ENCODE results near the gene VPS72. TPM values are rescaled to one million over a fixed set of nuclear protein-coding genes. Genes with fewer than 3 reads are reported as not detected.
"Not testable (repeated sequence)": the region's sequence is repeated elsewhere in the genome, so short reads cannot be mapped to it uniquely, and the experiment has no call there.

Gene VPS72, protein sequence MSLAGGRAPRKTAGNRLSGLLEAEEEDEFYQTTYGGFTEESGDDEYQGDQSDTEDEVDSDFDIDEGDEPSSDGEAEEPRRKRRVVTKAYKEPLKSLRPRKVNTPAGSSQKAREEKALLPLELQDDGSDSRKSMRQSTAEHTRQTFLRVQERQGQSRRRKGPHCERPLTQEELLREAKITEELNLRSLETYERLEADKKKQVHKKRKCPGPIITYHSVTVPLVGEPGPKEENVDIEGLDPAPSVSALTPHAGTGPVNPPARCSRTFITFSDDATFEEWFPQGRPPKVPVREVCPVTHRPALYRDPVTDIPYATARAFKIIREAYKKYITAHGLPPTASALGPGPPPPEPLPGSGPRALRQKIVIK
- 28.2 TPM for total RNA-seq

DNA sequence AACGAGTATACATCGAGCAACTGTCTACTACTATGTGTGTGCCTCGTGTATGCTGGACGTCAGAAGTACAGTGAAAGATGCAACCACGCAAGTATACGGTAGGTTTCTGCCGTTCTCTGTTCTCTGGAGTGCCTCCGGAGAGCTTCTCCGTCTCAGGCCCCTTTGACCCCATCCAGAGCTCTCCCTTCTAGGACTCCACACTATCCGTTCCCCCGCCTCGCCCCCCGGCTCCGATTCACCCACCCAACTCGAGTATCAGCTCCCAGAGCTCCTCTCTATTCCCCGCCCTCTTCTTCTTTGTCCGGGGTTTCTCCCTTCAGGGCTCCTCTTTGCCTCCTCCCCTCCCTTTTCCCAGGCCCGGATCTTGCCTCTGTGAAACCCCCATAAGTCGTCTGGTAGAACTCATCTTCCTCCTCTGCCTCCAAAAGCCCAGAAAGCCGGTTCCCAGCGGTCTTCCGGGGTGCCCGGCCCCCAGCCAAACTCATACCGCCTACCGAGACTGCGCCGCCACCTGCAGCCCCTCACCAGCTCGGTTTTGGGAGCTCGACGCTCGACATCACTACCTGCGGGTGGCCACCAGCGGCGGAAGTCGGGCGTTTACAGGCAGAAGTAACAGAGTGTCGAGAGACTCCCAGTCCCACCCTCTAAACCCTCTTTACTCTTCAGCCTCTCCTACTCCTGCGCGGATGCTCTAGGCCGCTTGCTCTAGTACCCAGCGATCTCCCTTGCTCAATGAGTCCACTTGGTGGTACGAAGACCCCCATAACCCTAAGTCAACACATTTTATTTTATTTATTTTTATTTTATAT, at the start of gene VPS72:
Gene VPS72 (minus strand): TSS at position 561 of the 809 bp plus-strand sequence. CDS start 76 bp downstream, at position 485.
- peak; percentile 91 for ATAC-seq

DNA sequence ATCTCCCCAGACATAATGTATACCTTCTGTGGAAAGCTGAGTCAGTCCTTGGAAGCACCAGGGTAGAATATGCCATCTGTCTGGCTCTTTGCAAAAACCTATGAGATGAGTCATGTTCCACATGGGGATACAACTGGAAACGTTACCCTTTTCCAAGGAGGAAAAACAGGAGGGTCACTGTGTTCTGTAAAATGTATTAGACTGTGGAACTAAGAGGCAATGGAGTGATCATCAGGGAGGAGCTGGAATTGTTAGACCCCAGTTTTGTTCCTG, 48.4 kb upstream of the VPS72 start:
- no peak for ATAC-seq

DNA sequence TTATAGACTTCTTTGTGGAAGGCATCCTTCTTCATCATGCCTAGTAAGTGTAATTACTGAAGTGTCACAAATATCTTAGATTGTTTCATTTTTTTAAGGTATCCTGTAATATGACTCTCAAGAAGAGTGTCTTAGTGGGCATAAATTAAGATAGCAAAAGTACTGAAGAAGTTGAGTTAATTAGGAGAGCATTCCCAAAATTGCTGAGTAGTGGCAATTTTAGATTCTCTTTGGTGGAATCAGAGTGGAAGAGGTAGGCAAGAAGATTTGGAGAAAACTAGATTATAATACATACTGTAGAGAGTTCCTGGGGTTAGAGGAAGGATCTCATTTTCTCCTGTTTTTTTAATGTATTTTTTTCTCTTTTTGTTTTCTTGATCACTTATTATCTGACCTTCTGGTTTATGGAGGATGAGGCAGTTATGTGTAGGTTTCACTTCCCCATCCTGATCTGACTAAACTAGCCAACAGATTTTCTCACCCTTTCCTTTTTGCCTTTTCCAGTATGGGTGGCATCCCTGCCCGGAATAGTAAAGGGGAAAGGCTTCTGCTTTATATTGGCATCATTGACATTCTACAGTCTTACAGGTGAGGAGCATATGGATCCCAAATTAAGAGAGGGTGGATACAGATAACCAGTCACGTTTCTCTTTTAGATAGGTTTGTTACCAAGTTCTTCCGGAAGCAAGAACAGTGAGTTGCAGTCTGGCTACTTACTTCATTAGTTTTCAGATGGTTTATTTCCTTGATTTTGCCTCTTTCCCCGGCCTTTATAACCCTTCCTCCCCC, 47.9 kb upstream of the VPS72 start:
- no peak for ATAC-seq

DNA sequence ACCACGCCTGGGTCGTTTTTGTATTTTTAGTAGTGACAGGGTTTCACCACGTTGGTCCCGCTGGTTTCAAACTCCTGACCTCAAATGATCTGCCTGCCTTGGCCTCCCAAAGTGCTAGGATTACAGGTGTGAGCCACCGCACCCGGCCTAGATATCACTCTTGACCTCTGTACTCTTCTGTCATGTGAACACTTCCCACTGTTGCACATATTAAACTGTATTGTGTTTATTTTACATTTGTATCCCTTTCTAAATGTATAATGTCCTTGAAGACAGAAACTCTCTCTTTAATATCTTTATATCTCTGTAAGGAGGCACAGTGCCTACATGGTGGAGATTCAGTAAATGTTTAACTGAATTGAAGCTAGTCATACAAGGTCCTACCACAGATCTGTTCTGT, 45.2 kb upstream of the VPS72 start:
- no peak for ATAC-seq

DNA sequence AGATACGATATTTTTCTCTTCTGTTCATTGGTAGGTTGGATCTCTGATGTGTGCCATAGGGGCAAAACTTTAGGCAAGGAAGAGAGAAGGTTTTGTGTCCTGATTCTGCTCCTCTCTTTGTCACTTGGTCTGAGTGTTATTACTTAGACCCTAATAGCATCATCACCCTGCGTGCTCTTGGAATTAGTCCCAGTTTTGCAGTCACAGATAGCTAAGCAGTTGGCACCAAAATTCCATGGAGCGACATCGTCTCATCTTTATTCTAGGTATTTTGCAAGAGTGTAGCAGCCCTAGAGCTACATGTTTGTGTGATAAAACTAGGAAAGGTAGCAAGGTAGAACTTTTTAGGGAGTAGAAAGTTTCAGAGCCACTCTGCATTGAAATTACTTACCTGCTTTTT, 32.1 kb upstream of the VPS72 start:
- no peak for ATAC-seq

DNA sequence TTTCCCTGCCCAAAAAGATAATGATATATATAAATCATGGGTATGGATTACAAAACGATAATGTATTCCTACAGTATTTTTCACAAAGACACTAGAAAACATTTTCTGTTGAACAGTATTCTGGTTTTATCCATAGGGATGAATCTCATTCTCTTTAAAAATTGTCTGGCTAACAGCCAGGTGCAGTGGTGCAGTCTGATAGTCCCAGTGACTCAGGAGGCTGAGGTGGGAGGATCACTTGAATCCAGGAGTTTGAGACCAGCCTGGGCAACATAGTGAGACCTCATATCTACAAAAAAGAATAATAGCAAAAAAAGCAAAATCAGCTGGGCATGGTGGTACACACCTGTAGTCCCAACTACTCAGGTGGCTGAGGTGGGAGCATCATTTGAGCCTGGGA, 31.6 kb upstream of the VPS72 start:
- ATAC-seq: no peak

DNA sequence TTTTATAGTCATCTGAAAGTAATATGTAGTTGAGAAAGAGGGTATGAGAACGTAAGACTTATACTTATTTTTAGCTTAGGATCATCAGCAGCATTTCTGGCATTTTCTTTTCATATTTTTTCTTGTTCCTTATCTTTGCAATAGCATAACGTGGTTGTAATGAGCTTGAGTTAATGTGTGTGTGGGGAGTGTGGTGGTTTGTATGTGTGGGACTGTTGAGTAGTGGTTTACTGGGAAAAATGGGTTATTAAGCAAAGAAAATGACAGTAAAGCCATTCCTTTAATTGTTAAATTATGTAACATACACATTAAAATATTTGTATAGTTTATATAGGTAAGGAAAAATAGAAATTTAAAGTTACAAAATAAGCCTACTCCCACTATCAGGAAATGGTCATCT, 23.6 kb upstream of the VPS72 start:
- ATAC-seq: no peak

DNA sequence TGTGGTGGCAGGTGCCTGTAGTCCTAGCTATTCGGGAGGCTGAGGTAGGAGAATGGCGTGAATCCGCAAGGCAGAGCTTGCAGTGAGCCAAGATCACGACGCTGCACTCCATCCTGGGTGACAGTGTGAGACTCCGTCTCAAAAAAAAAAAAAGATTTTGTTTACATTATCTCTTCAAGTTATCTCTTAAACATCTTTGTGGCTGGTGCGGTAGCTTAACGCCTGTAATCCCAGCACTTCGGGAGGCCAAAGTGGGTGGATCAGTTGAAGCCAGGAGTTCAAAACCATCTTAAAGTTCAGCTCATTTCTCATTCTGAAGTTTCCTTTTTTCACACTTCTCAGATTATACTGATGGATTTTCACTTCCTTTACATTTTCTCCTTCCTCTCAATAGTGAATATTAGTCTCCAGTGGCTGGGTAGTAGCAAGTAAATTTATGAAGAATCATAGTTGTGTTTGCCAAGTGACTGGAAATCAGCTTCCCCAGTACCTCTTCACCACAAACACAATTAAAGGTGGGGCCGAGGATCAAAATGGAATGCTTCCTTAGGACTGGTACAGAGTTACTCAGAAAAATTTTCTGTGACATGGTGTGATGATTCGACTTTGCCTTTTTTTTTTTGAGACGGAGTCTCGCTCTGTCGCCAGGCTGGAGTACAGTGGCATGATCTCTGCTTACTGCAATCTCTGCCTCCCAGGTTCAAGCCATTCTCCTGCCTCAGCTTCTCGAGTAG, 22.1 kb upstream of the VPS72 start:
- peak; percentile 76 for ATAC-seq

DNA sequence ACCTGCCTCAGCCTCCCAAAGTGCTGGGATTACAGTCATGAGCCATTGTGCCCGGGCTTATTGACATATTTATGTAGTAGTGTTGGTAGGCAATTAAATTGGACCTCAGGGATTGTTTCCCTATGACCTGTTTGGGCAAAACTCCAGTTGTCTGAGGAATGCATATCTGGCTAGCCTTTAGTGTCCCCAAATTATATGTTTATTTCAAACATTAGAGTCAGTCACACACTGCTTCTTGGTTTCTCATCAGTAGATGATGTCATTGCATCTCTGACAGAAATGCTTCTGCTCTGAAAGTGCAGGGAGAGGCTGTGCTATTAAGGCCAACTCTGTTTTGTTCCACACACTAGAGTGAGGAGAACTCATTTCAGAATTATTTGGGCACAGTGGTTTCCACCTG, 20.8 kb upstream of the VPS72 start:
- no peak for ATAC-seq

DNA sequence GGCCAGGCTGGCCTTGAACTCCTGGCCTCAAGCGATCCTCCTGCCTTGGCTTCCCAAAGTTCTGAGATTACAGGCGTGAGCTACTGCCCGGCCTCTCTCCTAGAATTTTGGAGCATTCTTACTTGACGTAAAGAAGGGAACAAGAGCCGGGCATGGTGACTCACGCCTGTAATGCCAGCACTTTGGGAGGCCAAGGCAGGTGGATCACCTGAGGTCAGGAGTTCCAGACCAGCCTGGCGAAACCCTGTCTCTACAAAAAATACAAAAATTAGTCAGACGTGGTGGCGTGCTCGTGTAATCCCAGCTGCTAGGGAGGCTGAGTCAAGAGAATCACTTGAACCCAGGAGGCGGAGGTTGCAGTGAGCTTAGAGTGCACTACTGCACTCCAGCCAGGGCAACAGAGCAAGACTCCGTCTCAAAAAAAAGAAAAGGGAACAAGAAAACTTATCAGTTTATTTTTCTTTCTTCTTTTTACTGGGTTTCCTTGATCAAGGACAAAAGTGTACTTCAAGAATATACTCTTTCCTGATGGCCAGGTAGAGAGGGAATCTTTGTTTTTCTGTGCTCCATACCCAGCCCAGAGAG, 15.5 kb upstream of the VPS72 start:
- not testable (repeated sequence) for ATAC-seq

DNA sequence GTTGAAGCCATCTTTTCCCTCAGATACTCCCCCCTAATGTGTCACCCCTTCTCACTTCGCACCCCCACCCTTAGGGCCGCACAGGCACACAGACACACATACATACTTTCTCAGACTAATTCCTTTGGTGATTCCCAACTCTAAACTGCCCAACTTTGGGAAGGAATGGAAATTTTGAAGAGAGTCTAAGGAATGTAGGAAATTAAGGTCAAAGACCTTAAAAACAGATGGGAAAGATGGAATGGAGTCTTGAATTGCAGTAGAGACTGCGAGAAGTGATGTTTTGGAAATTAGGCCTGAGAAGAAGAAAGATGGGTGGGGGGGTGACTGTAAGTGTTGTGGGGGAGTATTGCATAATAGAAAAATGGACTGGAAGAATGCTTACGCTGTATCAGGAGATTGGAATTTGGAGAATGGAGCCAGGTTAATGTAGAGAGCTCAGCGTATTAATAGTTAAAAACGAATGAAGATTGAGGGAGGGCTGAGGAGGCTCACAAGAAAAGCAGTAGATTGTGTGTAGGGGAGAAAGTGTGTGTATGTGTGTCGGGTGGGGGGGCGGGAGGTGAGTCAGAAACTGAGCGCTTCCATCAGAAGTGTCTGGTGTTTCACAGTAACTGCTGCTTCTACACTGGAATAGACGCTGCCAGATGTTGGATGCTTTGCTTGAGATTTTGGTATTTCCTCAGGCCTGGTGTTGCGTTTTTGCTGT, 10.0 kb upstream of the VPS72 start:
- ATAC-seq: no peak

DNA sequence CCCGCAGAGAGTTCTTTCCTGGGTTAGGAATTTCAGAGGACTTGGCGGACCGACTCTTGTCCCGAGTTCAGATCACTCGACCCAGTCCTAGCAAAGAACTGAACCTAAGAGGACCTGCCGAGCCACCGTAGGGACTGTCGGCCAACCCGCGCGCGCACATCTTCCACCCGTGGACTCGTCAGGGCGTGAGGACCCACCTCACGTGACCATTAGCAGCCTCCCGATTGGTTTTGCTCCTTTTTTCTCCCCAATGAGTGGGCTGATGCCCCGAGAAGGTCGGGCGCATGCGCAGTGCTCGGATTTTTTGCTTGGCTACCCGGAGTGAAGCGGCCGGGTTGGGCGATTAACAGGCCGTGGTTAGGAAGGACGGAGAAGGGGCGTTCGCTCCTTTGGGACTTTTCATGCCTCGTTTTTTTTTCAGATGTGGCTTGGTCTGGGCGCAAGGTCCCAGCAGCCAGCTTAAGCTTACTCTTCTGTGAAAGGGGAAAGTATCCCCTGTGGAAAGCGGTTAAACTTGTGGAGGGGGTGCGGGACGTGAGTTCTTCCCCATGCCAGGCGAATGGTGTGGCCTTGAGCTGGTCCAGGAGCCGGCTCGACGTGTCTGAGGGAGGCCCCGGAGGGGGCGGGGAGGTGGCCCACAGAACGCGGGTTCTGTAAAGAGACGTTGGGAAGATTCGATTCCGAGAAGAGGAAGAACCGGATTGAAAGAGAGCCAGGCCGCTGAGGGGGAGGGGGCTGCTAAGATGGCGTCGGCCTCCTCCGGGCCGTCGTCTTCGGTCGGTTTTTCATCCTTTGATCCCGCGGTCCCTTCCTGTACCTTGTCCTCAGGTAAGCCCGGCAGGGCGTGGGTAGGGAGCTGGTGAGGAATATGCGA, 8.5 kb upstream of the VPS72 start, which contains the start of gene PIP5K1A:
Gene PIP5K1A (plus strand): TSS at position 299 of the 874 bp plus-strand sequence. CDS start 445 bp downstream, at position 744.
- ATAC-seq: peak; percentile 87

DNA sequence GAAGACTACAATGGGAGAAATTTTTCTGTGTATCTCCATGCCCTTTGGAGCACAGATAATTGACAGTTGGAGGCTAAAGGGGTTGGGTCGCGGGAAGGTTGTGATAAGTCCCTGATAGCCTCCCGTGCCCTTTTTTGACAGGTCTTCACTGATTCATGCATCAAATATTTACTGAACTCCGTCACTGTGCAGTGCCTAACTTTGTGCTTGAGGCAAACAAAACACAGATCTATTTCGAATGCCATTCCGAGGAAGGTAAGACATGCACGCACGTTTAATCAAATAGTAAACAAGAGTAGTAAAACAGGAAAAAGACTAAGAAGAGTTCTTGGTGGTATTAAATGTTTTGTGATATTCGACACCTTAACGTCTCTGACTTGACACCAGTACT, 7.9 kb upstream of the VPS72 start:
- ATAC-seq: peak; percentile 6

DNA sequence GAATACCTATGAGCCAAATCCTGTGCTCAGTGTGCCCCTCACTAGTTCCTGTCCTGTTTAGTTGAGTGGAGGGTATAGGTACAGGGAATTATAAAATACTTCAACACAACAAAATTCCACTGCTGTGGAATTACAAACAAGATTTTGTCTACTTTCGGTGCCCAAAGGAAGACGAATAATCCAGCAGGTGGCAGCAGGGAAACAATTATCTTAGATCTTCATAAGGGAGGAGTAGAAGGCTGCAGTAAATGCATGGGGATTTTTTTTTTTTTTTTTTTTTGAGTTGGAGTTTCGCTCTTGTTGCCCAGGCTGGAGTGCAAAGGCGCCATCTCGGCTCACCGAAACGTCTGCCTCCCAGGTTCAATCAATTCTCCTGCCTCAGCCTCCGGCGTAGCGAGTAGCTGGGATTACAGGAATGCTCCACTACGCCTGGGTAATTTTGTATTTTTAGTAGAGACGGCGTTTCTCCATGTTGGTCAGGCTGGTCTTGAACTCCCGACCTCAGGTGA, 6.3 kb upstream of the VPS72 start:
- ATAC-seq: no peak

DNA sequence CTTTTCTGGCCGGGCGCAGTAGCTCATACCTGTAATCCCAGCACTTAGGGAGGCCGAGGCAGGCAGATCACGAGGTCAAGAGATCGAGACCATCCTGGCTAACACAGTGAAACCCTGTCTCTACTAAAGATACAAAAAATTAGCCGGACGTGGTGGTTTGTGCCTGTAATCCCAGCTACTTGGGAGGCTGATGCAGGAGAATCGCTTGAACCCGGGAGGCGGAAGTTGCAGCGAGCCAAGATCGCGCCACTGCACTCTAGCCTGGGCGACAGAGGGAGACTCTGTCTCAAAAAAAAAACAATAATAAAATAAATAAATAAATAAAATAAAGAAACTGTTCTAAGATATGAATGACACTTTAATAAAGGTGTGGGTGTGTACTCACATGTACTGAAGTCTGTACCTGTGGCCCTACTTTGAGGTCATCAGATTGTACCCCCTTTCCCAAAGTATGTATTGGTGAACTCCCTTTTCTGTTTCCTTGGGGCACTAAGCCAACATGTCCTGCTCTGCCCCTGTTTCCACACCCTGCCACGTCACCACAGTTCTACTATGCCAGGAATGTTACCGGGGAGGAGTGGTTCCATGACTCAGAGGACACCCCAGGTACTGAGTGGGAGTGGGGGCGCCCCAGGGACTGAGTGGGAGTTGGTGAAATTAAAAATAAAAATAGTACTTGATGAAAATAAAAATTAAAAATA, 5.0 kb upstream of the VPS72 start:
- ATAC-seq: peak; percentile 85

DNA sequence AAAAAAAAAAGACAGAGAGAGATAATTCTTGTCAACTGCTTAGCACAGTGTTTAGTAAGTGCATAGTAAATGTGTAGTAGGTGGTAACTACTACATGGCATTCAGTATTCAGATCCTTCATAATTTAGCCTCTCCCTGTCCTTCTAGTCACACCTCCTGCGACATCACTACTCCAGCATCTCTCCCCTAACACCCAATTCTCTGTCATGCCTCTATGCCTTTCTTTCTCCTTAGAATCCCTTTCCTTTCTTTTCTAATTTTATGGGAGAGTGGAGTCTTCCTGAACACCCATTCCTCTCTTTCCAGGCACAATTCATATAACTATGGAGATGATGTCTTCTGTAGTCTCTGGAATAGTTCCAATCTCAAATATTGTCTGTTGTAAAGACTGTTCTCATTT, 3.9 kb upstream of the VPS72 start:
- no peak for ATAC-seq

DNA sequence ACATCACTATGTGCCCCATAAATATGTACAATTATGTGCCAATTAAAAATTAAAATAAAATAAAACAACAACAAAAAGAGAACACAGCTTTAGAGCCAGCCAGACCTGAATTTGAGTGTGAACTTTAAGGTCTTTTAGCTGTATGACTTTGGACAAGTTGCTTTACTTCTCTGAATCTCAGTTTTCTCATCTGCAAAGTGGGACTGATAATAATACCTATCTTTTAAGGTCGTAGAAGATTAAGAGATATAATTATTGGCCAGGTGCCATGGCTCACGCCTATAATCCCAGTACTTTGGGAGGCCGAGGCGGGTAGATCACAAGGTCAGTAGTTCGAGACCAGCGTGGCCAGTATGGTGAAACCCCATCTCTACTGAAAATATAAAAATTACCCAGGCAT, 3.3 kb upstream of the VPS72 start:
- ATAC-seq: no peak

DNA sequence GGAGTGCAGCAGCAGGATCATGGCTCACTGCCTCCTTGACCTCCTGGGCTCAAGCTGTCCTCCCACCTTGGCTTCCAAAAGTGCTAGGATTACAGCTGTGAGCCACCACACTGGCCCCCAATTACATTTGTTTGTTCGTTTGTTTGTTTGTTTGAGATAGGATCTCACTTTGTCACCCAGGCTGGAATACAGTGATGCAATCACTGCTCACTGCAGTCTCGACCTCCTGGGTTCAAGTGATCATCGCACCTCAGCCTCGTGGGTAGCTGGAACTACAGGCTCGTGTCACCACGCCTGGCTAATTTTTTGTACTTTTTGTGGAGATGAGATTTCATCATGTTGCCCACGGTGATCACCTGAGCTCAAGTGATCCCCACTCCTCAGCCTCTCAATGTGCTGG, 2.0 kb upstream of the VPS72 start:
- no peak for ATAC-seq

DNA sequence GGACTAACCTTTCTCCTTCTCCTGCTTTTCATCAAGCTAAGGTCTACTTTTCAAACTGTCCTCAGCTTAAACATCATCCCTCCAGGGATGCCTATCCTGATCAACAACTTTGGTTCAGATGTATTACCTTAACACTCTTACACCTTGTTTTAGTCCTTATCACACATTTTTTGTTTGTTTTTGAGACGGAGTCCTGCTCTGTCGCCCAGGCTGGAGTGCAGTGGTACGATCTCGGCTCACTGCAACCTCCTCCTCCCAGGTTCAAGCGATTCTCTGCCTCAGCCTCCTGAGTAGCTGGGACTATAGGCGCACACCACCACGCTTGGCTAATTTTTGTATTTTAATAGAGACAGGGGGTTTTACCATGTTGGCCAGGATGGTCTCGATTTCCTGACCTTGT, 1.3 kb downstream of the VPS72 start:
- ATAC-seq: not testable (repeated sequence)

DNA sequence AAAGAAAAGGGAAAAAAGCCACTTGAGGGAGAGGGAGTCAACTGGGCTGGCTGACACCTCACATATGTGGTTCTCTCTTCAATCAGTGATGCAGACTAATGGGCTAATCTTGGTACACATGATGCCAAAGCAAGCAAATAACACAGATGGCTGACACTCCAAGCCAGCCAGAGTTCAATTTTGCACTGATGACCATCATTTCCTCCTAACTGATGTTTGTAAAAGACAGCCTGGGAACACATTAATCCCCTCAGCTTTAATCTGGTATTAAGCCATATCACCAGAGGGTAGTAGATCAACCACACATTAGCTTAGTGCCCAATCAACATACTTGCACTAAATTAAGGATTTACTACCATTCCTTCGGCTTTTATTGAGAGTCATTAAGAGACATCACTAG, 2.8 kb downstream of the VPS72 start:
- no peak for ATAC-seq
